Left renal pelvis (tissue), 4 donors: ENCODE measurements around the gene ETFA. TPM values are rescaled to one million over a fixed set of nuclear protein-coding genes. Genes with fewer than 3 reads are reported as not detected.

Experiments used
- DNase-seq, 4 donors: peaks; one replicate each; pipeline ENCODE4 v3.0.0-alpha.2; 2013; ENCODE audit warnings: low read depth in 4 of 4, low spot score in 3 of 4
- polyA plus RNA-seq, 4 donors: library from polyadenylated mRNA; unstranded; fragments of 120-200 nt; gene quantifications; one replicate each; pipeline ENCODE4 v1.2.1, GENCODE V29; 2013; ENCODE audit not compliant: insufficient read length in 4 of 4

ETFA gene
- polyA plus RNA-seq, 4 donors, result 103 to 170 (median 163) TPM

DNA sequence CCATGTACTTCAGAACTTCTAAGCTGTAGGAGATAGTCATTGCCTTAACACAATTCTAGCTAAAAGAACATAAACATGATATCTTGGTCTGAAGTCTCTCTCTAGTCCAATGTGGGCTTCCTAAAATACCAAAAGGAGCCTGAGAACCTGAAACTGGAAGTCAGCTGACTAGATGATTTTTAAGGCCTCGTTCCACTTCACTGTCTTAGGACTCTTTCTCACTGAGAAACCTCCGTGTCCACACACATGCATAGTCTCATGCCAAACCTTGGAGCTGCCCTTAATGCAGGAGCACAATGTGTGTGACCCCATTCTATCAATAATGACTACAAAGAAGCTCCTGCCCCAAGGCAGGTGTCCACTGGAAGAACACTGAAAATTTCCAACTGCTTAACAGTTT is 87.7 kb downstream of the ETFA start:
- no peak for DNase-seq

DNA sequence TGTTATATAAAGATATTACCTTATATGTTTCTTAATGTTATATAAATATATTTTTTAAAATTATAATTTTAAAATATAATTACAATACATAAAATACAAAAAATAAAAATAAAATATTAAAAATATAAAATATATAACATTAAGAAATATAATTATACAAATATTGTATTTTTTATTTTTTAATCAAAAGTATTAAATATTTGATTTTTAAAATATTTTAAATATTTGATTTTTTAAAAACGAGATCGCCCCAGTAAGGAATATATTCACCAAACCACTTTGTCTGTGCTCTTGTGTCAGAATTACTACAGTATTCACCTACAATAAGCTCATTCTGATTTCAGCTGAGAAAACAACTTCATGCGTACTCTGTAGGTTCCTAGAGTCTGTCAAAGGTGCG is 89.1 kb downstream of the ETFA start:
- no peak for DNase-seq

DNA sequence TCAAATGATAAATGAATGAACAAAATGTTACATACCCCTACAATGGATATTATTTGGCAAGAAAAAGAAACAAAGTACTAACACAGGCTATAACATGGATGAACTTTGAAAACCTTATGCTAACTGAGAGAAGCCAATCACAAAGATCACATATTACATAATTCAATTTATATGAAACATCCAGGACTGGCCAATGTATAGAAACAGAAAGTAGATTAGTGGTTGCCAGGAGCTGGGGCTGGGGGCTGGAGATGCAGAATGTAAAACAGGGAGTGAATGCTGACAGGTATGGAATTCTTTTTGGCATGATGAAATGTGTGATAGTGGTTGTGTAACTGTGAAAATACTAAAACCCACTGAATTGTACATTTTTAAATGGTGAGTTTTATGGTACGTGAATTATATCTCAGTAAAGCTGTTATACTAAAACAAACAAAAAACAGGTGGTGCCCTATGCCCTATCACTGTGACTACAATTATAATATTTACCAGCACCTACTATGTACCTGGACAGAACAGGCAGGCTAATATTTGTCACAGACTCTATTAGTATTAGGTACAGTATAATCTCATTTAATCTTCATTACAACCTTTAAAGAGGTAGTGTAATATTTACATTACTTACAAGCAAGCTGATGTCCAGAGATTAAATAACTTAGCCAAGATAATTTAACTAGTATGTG is 90.0 kb downstream of the ETFA start:
- DNase-seq, result no peak

DNA sequence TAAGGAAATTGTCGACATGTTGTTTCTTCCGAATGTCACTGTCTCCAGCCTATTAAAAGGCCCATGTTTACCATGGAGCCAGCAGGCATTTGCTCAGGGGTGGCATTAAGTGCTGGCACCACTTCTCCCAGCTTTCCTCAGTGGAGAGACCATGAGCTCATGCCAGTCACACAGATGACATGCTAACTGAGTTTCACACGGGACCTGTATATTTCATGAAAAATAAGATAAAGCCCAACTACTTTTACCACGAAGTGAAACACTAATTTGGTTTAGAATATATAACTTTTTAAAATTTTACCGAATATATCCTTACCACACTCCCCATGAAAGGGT is 93.4 kb downstream of the ETFA start:
- no peak for DNase-seq

DNA sequence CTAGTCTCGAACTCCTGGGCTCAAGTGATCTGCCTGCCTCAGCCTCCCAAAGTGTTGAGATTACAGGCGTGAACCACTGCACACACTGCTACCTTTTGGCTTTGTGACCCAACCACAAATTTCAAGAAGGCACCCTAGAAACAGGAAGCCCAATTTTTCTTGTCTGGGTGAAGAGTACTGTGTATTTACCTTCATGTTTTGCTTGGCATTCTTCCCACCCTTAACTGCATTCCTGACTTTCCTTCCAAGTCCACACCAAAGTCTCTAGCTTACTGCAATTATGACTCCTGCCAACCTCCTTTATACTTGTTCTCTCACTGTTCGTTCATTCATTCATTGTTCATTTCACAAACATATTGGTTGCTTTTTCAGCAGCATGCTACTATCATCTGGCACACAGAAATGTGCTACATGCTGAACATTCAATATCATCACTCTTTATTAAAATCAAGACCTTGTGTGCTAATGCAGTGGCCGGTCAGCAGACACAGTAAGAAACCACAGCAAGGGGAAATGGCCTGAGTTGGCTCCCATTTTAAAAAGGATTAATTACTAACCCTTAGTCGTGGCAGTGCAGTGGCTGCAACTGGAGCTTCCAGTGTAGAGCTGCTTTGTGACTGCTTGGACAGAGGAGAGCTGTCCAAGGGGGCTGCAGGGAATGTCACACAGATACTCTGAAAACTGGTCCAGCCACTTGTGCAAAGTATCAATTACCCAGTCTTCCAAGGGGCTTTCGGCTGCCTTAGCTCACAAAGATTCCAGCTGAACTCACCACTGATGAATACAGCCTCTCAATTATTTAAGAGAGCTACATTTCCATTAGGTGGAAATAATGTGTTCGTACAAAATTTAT is 94.0 kb downstream of the ETFA start:
- DNase-seq, result no peak

DNA sequence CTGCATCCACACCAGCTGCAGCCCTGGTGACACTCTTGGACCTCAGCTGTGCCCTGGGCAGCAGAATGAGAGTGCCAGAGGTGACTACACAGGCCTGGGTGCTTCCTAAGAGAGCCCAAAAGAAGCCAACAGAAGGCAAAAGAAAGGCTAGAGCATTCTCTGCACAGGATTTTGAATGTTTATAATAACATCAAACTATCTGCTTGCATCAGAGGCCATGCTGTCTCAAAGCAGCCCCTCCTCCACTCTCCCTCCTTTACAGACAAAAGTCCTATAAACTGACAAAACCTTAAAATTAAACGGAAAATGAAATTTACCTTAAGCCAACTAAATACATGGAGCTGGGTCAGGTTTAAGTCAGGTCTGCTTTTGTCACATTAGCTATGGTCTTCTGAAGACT is 95.6 kb downstream of the ETFA start:
- no peak for DNase-seq

DNA sequence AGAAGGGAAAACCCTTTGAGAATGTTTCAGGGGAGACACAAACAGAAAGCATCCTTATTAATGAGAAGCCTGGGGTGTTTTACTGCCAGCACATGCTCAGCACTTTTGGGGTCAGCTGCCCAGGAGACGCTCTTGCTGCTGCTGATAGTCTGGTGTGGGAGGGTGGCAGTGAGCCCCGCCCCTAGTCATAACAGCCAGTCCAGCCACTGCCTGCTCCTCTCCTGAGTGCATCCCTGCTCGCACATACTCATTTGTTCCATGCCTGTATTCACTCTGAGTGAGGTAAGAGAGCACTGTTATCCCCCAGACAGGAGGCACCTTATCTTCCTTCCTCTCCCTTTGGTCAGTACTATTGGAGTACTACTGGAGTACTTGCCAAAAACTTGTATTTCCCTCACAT is 101.3 kb downstream of the ETFA start:
- DNase-seq, result no peak

DNA sequence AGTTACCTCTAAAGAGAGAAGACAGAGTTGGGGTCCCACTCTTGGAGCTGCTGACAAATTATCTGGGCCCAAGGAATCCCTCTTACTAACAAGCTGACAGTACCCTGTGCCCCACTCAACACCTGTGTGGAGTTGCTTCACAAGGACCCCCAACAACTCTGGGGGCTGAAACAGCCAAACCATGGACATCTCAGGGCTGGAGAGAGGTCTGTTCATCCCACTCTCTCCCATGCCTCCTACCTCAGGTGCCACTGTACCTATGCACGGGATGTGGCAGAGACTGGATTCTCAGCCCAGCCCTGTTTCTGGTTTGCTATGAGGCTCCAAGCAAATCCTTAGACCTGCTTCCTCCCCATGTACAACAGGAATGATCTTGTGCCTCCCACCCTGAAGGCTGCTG is 101.7 kb downstream of the ETFA start:
- DNase-seq, result no peak

DNA sequence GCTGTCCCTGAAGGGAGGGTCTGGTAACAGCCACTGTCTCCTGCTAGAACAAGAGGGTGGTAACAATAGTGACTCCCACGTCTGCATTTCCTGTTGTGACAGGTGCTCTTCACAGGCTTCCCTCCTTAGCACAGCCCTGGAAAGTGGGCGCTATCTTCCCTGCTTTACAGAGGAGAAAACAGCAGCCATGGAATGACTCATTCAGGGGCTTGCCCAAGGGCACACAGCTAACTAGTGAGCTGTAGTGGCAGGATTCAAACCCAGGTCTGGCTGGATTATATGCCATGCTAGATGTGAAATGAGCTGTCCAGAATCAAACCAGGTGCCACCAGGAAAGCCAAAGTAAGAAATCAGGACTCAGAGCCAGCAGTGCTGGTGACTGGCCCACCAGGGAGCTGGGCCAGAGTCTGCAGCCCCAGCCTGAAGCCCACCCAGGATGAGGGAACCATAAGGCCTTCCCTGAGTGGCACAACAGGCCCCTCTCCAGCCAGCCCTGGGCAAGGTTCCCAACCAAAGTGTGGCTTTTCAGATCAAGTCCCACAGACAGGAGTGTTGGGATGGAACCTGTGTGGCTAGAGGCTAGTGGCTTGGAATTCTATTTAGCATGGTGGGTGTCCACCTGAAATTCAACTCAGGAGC is 102.4 kb downstream of the ETFA start:
- DNase-seq, result no peak

DNA sequence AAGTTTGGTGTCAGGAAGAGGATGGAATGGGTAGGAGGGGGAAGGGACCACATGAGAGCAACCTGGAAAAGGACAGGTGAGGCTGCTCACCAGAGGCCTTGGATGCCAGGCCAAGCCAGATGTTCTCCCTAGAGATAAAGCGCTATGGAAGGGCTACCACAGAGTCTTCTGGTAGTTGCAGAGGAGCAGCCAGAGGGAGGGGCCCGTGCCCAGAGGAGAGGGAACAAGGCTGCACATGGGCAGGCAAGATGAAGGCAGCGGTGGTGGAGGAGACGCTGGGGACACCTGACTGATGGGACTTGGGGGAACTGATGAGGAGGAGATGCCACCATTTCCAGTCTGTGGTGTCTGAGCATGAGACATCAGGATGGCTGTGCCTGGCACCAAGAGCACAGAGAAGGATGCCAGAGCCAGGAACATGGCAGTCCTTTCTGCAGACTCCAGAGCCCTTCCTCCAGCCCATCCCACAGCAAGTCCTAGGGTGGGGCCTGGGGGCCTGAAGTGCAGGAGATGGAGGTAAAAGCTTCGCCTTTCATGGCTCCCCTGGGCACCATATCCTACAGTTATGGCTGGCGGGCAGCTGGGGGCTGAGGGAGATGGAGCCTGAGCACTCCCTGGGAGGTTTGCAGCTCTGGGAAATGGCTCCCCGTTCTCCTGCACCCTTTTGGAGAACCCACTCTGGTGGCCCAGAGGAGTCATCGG is 103.0 kb downstream of the ETFA start:
- no peak for DNase-seq

DNA sequence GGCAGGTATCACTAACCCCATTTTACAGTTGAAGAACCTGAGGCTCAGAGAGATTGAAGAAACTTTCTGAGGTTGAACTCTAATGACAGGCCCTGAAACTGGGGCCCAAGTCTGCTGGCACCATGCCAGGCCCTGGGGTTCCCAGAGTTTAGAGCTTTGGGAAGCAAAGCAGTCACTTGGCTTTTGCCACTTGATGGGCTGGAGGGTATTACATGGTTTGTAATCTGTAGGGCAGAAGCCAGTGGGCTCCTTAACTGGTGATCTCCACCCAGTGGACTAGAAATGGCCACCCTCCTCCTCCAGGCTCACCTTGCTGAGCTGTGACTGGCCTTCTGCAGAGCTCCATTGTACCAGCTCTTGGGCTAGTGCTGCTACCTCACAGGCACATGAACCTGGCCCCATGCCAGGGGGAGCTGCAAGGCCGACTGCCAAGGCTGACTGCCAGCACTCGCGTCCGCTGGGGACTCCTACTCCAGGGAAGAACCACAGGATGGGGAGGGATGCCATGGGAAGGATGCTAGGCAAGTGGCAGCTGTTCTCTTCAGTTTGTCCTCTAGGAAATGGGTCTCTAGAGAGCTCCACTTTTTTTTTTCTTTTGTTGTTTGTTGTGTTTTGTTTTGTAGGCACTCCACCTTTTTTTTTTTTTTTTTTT is 104.8 kb downstream of the ETFA start:
- no peak for DNase-seq

DNA sequence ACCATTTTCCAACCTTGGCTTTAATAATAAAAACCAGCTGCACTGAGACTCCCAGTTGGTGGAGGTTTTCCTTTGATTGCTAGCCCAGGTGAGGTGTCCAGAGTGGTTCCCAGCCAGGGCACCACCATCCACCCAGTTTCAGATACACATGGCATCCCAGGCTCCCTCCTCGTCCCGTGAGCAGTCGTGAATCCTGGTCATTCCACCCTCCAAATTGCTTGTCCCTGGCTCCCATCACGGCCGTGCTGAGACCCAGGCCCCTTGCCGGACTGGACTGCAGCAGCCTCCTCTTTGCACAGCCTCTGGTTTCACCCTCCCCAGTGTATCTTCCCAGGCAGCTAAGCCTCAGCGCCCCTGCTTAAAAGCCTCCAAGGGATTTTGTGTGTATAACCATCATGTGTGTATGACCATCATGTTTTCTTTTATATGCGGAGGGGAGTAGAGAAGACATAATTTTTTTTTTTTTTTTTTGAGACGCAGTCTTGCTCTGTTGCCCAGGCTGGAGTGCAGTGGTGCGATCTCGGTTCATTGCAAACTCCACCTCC is 106.3 kb downstream of the ETFA start:
- no peak for DNase-seq

DNA sequence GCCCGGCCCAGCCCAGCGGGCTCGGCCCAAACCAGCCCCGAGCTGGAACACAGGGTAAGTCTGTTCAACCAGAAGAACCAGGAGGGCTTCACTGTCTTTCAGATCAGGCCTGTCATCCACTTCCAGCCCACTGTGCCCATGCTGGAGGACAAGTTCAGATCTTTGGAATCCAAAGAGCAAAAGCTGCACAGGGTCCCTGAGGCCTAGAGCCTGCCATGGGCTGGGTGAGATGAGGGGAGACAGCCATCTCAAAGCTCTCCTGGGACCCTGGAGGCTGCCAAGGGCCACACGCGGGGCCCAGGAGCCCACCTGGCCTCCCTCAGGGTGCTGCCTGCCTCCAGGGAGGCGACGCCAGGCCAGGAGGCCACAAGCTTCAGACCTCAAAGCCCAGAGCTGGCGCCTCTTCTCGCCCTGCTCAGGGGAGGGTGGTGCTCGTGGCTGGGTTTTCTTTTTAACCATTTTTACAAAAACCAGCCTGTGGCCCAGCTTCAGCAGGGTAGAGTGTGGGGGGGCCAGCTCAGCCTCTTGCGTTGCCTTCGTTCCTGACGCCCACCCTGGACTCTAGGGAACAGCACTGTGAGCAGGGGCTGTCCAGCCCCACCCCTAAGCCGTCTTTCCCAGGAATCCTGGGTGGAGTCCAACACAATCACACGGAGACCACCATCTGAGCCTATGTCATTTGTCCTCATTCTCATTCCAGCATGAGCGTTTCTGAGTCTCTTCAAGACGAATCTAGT is 107.0 kb downstream of the ETFA start:
- no peak for DNase-seq

DNA sequence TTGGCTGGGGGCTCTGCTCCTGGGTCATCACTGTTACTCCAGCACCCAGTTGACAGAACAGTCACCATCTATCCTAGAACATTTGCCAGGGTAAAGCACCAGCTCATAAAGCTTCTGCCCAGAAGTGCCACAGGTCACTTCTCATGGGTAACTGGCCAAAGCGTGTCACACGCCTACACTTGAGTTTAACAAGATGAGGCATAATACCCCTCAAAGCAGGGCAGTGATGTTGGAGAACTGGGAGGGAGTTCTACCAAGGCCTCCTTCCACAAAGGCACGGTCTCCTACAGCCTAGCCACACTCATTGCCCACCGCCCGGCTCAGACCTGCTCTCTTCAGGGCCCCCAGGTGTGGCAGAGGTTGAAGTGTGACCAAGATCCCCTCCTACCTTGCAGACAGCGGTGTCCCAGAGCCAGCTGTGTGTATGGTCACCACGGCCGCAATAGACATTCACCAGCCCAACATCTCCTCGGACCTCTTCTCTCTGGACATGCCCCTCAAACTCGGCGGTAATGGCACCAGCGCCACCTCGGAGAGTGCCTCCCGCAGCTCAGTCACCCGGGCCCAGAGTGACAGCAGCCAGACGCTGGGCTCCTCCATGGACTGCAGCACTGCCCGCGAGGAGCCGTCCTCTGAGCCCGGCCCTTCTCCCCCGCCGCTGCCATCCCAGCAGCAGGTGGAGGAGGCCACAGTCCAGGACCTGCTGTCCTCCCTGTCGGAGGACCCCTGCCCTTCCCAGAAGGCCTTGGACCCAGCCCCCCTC is 107.7 kb downstream of the ETFA start:
- no peak for DNase-seq

DNA sequence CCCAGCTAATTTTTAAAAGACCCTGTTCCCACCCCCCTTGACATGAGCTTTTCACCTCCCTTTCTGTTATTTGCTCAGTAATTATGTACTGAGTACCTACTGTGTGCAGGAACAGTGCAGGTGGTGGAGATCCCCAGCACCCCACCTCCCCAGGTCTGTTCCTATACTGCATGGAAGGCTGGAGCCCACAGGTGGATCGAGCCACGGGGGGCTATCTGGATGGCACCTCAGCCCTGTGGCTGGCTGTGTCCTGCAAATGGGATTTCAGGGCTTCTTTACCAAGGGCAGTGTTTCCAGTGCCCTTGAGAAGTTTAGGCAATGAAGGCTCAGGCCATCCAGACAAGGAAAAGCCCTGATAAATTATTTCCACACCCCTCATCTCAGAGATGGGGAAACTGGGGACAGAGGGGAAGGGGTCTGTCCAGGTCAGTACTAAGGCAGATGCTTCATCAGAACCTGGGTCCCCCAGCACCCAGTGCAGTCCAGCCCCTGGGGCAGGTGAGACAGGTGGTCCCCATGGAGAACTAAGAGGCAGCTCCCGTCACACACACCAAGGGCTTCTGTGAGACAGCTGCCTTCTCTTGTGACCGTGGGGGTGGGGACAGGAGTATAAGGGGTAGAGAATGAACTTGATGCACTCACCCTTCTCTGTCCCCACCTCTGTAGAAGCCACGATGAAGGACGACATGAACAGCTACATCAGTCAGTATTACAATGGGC is 109.6 kb downstream of the ETFA start:
- DNase-seq, result no peak

DNA sequence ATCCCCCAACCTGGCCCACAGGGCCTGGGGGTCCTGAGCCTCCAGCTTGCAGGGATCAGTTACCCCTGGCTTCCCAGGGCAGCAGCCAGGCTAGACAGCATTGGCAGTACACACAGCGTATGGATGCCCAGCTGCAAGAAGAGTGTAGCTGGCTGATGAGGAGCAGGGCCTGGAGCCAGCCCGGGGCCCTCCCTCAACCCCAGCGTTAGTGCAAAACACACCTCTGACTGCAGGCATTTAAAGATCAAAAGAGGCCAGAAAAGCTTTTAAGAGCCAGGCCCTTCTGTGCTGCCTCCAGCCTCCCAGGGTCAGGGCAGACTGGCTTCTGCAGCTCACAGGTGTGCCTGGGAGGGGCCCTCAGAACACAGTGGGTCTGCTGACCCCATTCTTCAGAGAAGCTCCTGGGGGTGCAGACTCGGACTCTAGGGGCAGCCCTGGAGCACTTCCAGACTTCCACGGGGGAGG is 110.6 kb downstream of the ETFA start:
- DNase-seq, result no peak

DNA sequence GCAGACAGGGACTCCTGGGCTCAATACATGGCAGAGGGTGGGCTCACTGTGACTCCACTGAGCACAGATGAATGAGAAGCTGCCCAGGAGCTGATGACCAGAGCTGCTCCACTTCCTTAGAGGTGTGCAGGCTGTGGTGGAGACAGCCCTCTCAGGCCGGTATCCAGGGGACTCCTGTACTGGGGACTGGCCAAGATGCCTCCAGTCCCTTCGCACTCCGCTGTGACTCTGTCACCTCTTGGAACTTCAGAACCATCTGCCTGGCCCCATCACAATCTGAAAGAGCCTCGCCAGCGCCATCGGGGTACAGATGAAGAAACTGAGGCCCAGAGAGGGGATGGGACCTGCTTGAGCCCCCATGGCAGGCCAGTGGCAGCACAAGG is 111.2 kb downstream of the ETFA start:
- no peak for DNase-seq
